WTC11 (cell line): ENCODE measurements around the gene GARNL3. TPM values are rescaled to one million over a fixed set of nuclear protein-coding genes. Genes with fewer than 3 reads are reported as not detected.

ENCODE experiments used
- ATAC-seq: fragments of 200-7000 bp; cut with Tn5 transposase; 2 replicates; pipeline ENCODE4 v1.10.0; 2021; ENCODE audit warnings: mild to moderate bottlenecking, moderate library complexity
- CTCF ChIA-PET: fragments of 300-600 bp; sonication (Branson Sonifier 250); formaldehyde crosslinking; loops from one replicate; lab custom pipeline; 2021; ENCODE audit warnings: antibody characterized with exemption; lab: Charles Lee
- POLR2A ChIA-PET: fragments of 350-600 bp; sonication (Branson Sonifier 250); formaldehyde crosslinking; loops from one replicate; lab custom pipeline; 2021; ENCODE audit warnings: antibody characterized with exemption; lab: Charles Lee
- DNase-seq: peaks from one replicate; pipeline ENCODE4 v3.0.0; 2021; ENCODE audit warnings: low spot score
- H3K27ac Mint-ChIP-seq: 2 replicates; pipeline ENCODE4 v1.8.0; 2021; ENCODE audit warnings: mixed read lengths
- H3K27me3 Mint-ChIP-seq: 2 replicates; pipeline ENCODE4 v1.8.0; 2021; ENCODE audit warnings: low read depth, mild to moderate bottlenecking, moderate library complexity, mixed read lengths
- H3K36me3 Mint-ChIP-seq: 2 replicates; pipeline ENCODE4 v1.8.0; 2021; ENCODE audit warnings: mixed read lengths
- H3K4me1 Mint-ChIP-seq: 2 replicates; pipeline ENCODE4 v1.8.0; 2022; ENCODE audit warnings: mixed read lengths
- H3K4me3 Mint-ChIP-seq: 2 replicates; pipeline ENCODE4 v1.8.0; 2021; ENCODE audit warnings: mild to moderate bottlenecking, moderate library complexity, mixed read lengths
- H3K9me3 Mint-ChIP-seq: 2 replicates; pipeline ENCODE4 v1.8.0; 2021; ENCODE audit warnings: mixed read lengths
- ARID4B ChIP-seq: sonication (generic); formaldehyde crosslinking; IDR thresholded peaks from 2 replicates; pipeline ENCODE4 v1.8.0; 2023; ENCODE audit warnings: missing genetic modification reagents, mild to moderate bottlenecking, borderline replicate concordance
- ATF2 ChIP-seq: sonication (generic); formaldehyde crosslinking; IDR thresholded peaks from 2 replicates; pipeline ENCODE4 v1.8.1; 2022; ENCODE audit warnings: low read depth, missing genetic modification reagents, borderline replicate concordance
- CREB1 ChIP-seq: sonication (generic); formaldehyde crosslinking; IDR thresholded peaks from 2 replicates; pipeline ENCODE4 v1.8.0; 2023; ENCODE audit warnings: mild to moderate bottlenecking, missing genetic modification reagents
- CTCF ChIP-seq: fragments of 200-600 bp; IDR thresholded peaks from 2 replicates; pipeline ENCODE4 v1.8.0; 2022; ENCODE audit warnings: antibody characterized with exemption
- GABPB1 ChIP-seq: sonication (generic); formaldehyde crosslinking; IDR thresholded peaks from 2 replicates; pipeline ENCODE4 v1.8.1; 2023; ENCODE audit warnings: mild to moderate bottlenecking, missing genetic modification reagents
- GTF2I ChIP-seq: fragments of 250-450 bp; sonication (Bioruptor Pico); conservative IDR thresholded peaks from 2 replicates; pipeline ENCODE4 v1.4.0; 2021; ENCODE audit warnings: mild to moderate bottlenecking
- HMGXB4 ChIP-seq: sonication (generic); formaldehyde crosslinking; IDR thresholded peaks from 2 replicates; pipeline ENCODE4 v1.8.1; 2023; ENCODE audit warnings: mild to moderate bottlenecking, moderate library complexity, missing genetic modification reagents
- JAZF1 ChIP-seq: fragments of 250-450 bp; sonication (Bioruptor Pico); IDR thresholded peaks from 2 replicates; pipeline ENCODE4 v1.9.0; 2021; ENCODE audit warnings: moderate library complexity, mild to moderate bottlenecking, inconsistent platforms
- JUN ChIP-seq: sonication (generic); formaldehyde crosslinking; IDR thresholded peaks from 2 replicates; pipeline ENCODE4 v1.8.0; 2023; ENCODE audit warnings: mild to moderate bottlenecking, missing genetic modification reagents
- KAT7 ChIP-seq: sonication (generic); formaldehyde crosslinking; IDR thresholded peaks from 2 replicates; pipeline ENCODE4 v1.8.1; 2023; ENCODE audit warnings: missing genetic modification reagents, mild to moderate bottlenecking, borderline replicate concordance
- MYBL2 ChIP-seq: sonication (generic); formaldehyde crosslinking; IDR thresholded peaks from 2 replicates; pipeline ENCODE4 v1.8.1; 2023; ENCODE audit warnings: mild to moderate bottlenecking, moderate library complexity, missing genetic modification reagents
- NFATC4 ChIP-seq: fragments of 250-450 bp; sonication (Bioruptor Pico); IDR thresholded peaks from 2 replicates; pipeline ENCODE4 v1.9.0; 2021; ENCODE audit warnings: mild to moderate bottlenecking
- NR3C1 ChIP-seq: sonication (generic); formaldehyde crosslinking; conservative IDR thresholded peaks from 2 replicates; pipeline ENCODE4 v1.8.1; 2023; ENCODE audit warnings: low read depth, mild to moderate bottlenecking, missing genetic modification reagents
- OVOL2 ChIP-seq: fragments of 250-450 bp; sonication (Bioruptor Pico); IDR thresholded peaks from 2 replicates; pipeline ENCODE4 v1.9.0; 2021; ENCODE audit warnings: mild to moderate bottlenecking, borderline replicate concordance
- PRRX2 ChIP-seq: fragments of 250-450 bp; sonication (Bioruptor Pico); IDR thresholded peaks from 2 replicates; pipeline ENCODE4 v1.8.0; 2021; ENCODE audit warnings: mild to moderate bottlenecking
- SMAD3 ChIP-seq: sonication (generic); formaldehyde crosslinking; IDR thresholded peaks from 2 replicates; pipeline ENCODE4 v1.8.0; 2022; ENCODE audit warnings: missing genetic modification reagents, mild to moderate bottlenecking, borderline replicate concordance
- SMAD4 ChIP-seq: sonication (generic); formaldehyde crosslinking; IDR thresholded peaks from 2 replicates; pipeline ENCODE4 v1.8.0; 2022; ENCODE audit warnings: mild to moderate bottlenecking, missing genetic modification reagents
- SOX15 ChIP-seq: fragments of 250-450 bp; sonication (Bioruptor Pico); IDR thresholded peaks from 2 replicates; pipeline ENCODE4 v1.9.0; 2021; ENCODE audit warnings: mild to moderate bottlenecking
- ZNF138 ChIP-seq: sonication (generic); formaldehyde crosslinking; conservative IDR thresholded peaks from 2 replicates; pipeline ENCODE4 v1.8.1; 2022; ENCODE audit warnings: mild to moderate bottlenecking, moderate library complexity, missing genetic modification reagents
- ZNF232 ChIP-seq: sonication (generic); formaldehyde crosslinking; IDR thresholded peaks from 2 replicates; pipeline ENCODE4 v1.8.0; 2022; ENCODE audit warnings: mild to moderate bottlenecking, missing genetic modification reagents
- total RNA-seq: library from RNA; stranded (reverse); gene quantifications from 3 replicates; pipeline ENCODE4 v1.2.3, GENCODE V29; 2021

Gene GARNL3
- total RNA-seq, 1 experiment from 2014 or later, result 17.8 TPM

- TF ChIP-seq ARID4B (CRISPR knock-in tag), result no peak
- no peak for TF ChIP-seq GTF2I
- TF ChIP-seq HMGXB4 (CRISPR knock-in tag), result no peak
- no peak for TF ChIP-seq PRRX2
Observed at GRCh38 chr9:127273326-127273725, 8.8 kb downstream of the GARNL3 start (continued).

GRCh38 chr9:127277099-127277498 is 12.5 kb downstream of the GARNL3 start:
- ATAC-seq, result no peak
- Mint-ChIP-seq H3K4me3 (no peak overlapping the region), H3K36me3 (peaks cover 2% of the 10 kb centered on the region), H3K27ac (no peak overlapping the region), H3K27me3 (no peaks in the 10 kb centered on the region), H3K4me1 (peaks cover 9% of the 10 kb centered on the region; the same call in 1 of the 2 replicates), H3K9me3 (peaks cover 4% of the 10 kb centered on the region)
- ChIA-PET CTCF (interaction anchor here (1.0 kb wide), 1 partner anchor 53 kb away, joined by 3 read pairs; no protein-coding TSS in a partner anchor), POLR2A (no interaction called here)
- DNase-seq, result no peak
- no peak for TF ChIP-seq GABPB1 (CRISPR knock-in tag)
- TF ChIP-seq MYBL2 (CRISPR knock-in tag), result no peak
- TF ChIP-seq KAT7 (CRISPR knock-in tag), result no peak
- TF ChIP-seq GTF2I, result no peak
- no peak for TF ChIP-seq OVOL2 (CRISPR knock-in tag)
- TF ChIP-seq NFATC4, result no peak
- no peak for TF ChIP-seq SMAD4 (CRISPR knock-in tag)
- TF ChIP-seq JUN (CRISPR knock-in tag), result no peak
- no peak for TF ChIP-seq SMAD3 (CRISPR knock-in tag)
- TF ChIP-seq NR3C1 (CRISPR knock-in tag), result no peak
- no peak for TF ChIP-seq CREB1 (CRISPR knock-in tag)
- no peak for TF ChIP-seq ZNF232 (CRISPR knock-in tag)
- TF ChIP-seq ZNF138 (CRISPR knock-in tag), result no peak
- no peak for TF ChIP-seq CTCF
- TF ChIP-seq SOX15 (CRISPR knock-in tag), result no peak
- no peak for TF ChIP-seq ATF2 (CRISPR knock-in tag)
- no peak for TF ChIP-seq JAZF1
